Sigmoid colon (tissue), 4 donors: ENCODE results near the gene PIK3C2G.
"Not testable (repeated sequence)": the region's sequence is repeated elsewhere in the genome, so short reads cannot be mapped to it uniquely, and the experiment has no call there.

Source experiments
- CTCF ChIP-seq, 4 experiments: fragments of 450-650 bp in 3 of 4; fragments of 200-600 bp in 1 of 4; IDR thresholded peaks; one replicate each; pipeline ENCODE4 v1.5.1; 2016 to 2019; ENCODE audit warnings: antibody characterized with exemption in 4 of 4, mild to moderate bottlenecking in 3 of 4, moderate library complexity in 2 of 4
- EP300 ChIP-seq, 4 donors: sonication (generic); formaldehyde crosslinking; IDR thresholded peaks; one replicate each; pipeline ENCODE4 v1.6.1; 2017; ENCODE audit warnings: antibody characterized with exemption in 4 of 4
- POLR2A ChIP-seq, 2 donors: fragments of 450-650 bp; IDR thresholded peaks; one replicate each; pipeline ENCODE4 v1.6.1; 2016; ENCODE audit warnings: antibody characterized with exemption in 2 of 2, mild to moderate bottlenecking in 2 of 2, moderate library complexity in 2 of 2
- POLR2AphosphoS5 ChIP-seq, 4 donors: sonication (generic); formaldehyde crosslinking; IDR thresholded peaks; one replicate each; pipeline ENCODE4 v1.6.1; 2017; ENCODE audit warnings: antibody characterized with exemption in 4 of 4

- TF ChIP-seq POLR2AphosphoS5, CTCF, EP300, POLR2A (IDR thresholded peaks at IDR 0.05): not testable (repeated sequence)
Measured at GRCh38 chr12:18500160-18500574, 238.8 kb downstream of the PIK3C2G start.
